T47D (cell line): Measurements from ENCODE around the gene CGNL1.

Source experiments
- DNase-seq, 2 experiments: peaks; one replicate each; pipeline versions ENCODE4 v3.0.0 to v3.0.0-alpha.2; 2011 to 2012; ENCODE audit warnings: low read depth in 1 of 2, low spot score in 1 of 2
- JUND ChIP-seq: IDR thresholded peaks from 2 replicates; pipeline ENCODE4 v1.6.1; 2012; ENCODE audit warnings: low read depth
- in situ Hi-C: cut with HindIII; loops from 2 replicates; pipeline ENCODE4 v1.10.0; 2016; ENCODE audit warnings: low sequenced_read_pairs, low pct_unique_long_range_greater_than_20kb

CGNL1 gene

DNA sequence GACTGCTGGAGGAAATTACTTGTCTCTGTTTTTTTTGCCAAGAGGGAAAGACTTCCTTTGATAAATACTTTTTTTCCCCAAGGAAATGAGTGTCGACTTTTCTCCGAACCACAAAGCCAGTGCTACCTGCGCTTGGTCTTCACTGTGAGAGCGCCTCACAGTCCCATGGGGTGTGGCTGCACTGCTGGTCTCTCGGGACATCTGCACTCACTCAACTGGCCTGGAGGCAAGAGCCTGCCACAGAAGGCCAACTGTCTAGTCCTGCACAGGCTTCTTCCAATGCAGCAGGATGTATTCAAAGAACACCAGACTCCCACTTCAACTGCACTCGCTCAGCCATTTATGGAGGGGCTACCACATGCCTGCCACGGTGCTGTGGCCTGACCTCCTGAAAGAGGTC, 40.6 kb upstream of the CGNL1 start:
- in situ Hi-C loops = no loop called here
- no peak for DNase-seq
- no peak for TF ChIP-seq JUND

DNA sequence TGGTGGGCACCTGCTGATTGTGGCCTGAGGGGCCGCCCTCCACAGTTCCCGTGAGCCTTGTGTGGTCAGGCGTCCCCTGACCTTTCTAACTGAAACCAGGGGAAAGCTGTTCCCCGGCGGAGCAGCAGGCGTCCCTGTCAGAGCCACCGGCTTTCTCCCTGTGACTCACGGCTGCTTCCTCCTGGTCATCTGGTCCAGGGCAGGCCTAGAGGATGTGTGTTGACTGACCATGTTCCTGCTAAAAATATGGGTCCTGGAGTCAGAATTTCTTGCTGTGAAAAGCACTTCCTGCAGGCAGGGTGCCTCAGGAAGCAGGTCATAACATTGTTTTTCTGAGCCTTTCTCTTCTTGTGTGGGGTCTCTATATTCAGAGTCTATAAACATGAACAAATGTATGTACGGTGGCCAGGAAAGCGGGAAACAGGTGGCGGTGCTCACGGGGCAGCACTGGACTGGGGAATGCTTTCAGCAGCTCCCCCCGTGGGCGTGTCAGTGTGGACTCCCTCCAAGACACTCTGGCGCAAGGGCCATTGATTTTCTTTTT, 38.4 kb upstream of the CGNL1 start:
- TF ChIP-seq JUND = no peak
- no peak for DNase-seq
- in situ Hi-C loops = no loop called here

DNA sequence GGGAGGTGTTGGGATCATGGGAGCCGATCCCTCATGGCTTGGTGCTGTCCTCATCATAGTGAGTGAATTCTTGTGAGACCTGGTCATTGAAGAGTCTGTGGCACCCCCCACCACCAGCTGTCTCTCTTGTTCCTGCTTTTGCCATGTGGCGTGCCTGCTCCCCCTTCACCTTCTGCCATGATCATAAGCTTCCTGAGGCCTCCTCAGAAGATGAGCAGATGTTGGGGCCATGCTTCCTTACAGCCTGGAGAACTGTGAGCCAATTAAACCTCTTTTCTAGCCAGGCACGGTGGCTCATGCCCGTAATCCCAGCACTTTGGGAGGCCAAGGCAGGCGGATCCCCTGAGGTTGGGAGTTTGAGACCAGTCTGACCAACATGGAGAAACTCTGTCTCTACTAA, 37.0 kb upstream of the CGNL1 start:
- in situ Hi-C loops = no loop called here
- DNase-seq = no peak
- no peak for TF ChIP-seq JUND

DNA sequence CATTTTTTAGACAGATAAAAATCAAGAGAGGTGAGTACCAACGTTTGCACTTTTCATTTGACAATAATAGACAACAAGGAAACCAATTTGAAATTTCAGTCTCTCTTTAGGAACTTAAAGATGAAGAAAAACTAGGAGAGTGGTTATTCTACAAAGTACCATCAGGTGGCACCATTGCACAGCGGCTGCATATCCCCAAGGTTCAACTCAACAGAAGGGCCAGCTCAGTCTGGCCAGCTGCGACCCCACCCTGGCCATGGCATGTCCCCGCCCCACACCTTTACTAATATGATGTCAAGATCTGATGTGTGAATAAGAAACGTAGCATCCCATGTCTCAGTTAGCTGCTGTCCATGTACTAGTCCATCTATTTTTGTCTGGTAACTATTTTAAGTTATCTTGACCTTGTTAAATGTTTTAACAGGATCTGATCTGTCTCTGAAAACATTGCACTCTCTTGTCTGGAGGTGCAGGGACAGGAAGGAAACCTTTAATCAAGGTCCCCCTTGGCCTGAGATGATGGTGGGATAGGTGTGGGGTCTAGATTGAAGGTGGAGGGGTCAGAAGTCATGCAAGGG, 35.5 kb upstream of the CGNL1 start:
- in situ Hi-C loops = no loop called here
- no peak for TF ChIP-seq JUND
- DNase-seq = peak in 1 of 2 experiments; percentile 64

DNA sequence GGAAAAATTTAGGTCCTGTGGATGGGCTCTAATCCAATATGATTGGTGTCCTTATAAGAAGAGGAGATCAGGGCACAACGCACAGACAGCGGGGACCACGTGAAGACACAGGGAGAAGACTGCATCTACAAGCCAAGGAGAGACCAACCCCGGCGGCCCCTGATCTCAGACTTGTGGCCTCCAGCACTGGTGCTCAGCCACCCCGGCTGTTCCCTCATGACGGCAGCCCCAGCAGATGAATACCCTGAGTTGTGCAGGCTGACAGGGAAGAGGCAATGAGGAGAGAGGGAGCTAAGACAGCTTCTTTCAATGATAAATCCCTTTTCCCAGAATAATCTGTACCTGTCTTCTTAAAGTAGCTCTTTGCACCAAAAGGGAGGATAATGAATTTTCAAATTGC, 33.3 kb upstream of the CGNL1 start:
- no peak for TF ChIP-seq JUND
- in situ Hi-C loops = no loop called here
- DNase-seq = no peak

DNA sequence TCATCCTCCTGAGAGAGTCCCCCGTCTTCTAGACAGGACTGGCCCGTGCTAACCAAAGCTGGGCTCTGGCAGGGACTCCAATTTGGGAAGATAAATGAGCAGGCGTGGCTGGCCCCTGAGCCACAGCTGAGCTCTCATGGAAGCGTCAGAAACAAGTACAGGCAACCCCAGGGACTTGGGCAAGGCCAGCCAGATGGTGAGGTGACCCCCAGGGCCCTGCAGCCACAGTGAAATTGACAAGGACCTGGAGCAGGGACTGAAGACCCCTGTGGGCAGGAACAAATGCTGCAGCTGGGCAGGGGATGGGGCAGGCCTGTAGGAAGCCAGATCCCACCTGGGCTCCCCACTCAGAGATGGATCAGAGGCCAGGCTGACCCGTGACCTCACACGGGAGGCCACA, 32.8 kb upstream of the CGNL1 start:
- in situ Hi-C loops = no loop called here
- no peak for DNase-seq
- TF ChIP-seq JUND = no peak

DNA sequence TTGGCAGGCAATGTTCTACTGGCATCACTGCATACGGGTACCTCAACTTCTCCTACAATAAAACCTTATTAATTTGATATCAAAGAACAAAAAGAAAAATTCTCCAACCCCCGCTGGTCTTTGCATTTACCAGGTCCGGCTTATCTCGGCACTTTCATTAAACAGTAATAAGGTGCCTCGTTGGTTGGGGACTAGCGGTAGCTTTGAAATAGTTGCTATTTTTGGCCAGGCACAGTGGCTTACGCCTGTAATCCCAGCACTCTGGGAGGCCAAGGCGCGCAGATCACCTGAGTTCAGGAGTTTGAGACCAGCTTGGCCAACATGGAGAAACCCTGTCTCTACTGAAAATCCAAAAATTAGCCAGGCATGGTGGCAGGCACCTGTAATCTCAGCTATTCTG, 32.0 kb upstream of the CGNL1 start:
- no peak for DNase-seq
- in situ Hi-C loops = no loop called here
- no peak for TF ChIP-seq JUND

DNA sequence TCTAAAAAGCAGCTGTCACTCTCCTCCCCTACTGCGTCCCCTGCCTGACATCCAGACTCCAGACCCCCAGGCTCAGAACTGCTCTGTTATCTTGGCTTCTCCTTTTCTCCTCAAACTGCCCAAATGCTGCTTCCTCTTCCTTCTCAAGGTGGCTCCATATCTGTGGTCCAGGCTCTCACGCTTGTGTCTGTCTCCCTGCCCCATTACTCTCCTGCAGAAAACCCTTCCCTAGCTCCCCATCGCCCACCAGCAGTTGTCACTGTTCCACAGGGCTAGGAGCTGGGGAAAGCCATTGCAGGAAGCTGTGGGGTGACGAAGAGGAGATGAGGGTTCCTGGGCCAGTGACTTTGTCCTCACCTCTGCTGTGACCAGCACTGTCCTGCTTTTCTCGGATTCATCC, 30.7 kb upstream of the CGNL1 start:
- DNase-seq = peak in 1 of 2 experiments; percentile 43
- TF ChIP-seq JUND = no peak
- in situ Hi-C loops = no loop called here

DNA sequence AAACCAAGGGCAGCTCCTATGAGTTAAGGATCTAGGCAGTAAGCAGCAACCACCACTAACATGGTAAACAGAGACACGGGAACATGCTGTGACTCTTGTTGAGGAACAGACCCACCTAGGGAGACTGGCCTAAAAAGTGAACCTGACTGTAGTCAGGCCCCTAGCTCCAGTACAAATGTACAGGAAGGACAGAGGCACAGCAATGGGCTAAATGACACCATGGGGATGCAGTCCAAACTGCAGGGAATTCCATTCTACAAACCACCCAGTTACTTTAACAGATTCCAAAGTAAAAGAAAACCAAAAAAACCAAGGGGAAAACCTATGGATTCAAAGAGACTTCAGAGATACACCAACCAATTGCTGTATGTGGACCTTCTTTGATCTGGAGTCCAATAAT, 28.2 kb upstream of the CGNL1 start:
- in situ Hi-C loops = no loop called here
- no peak for DNase-seq
- TF ChIP-seq JUND = no peak

DNA sequence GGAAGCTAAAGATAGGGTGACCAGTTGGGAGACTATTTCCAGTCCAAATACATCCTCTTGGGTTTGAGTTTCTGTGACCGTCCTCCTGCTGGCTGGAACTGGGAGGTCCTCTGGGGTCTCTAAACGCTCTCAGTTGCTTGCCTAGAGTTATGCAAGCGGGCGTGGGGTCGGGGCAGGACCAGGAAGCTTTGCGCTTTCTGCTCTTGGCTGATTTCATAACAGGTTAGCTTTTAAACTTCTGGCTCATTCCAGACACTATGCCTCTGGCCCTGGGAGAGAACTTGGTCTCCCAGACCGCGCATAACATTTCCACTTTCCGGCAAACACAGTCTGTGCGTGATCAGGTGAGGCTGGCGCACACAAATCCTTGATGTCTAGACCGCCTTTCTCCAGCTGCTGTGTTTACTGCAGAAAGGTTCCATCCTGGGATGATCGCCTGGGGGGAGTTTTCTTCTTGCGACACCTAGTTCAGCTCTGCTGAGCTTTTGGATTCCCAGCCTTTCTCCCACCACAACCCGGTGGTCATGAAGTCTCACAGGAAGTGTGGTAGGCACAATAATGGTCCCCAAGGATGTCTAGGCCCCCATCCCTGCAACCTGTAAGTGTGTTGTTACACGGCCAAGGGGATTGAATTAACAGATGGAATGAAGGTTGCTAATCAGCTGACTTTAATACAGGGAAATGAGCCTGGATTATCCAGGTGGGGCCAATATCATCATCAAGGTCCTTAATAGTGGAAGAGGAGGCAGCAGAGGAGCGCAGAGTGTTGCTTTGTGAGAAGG, 23.6 kb upstream of the CGNL1 start:
- TF ChIP-seq JUND = no peak
- in situ Hi-C loops = no loop called here
- DNase-seq = no peak

DNA sequence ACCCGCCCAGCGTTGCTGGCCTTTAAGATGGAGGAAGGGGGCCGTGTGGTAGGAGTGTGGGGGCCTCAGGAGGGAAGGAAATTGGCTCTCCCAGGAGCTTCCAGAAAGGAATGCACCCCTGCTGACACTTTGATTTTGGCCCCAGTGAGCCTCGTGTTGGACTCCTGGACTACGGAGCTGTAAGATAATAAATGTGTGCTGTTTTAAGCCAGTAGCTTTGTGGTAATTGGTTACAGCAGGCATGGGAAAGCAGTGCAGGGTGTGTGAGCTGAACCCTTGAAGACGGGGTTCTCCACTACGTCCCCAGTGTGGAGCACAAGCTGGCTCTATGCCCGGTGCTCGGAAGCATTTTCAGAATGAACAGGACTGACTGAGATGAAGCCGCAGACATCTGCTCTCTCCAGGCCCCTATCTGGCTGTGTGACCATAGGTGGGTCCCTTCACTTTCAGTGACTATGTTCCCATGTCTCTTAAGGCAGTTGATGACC, 22.9 kb upstream of the CGNL1 start:
- DNase-seq = no peak
- TF ChIP-seq JUND = no peak
- in situ Hi-C loops = no loop called here

DNA sequence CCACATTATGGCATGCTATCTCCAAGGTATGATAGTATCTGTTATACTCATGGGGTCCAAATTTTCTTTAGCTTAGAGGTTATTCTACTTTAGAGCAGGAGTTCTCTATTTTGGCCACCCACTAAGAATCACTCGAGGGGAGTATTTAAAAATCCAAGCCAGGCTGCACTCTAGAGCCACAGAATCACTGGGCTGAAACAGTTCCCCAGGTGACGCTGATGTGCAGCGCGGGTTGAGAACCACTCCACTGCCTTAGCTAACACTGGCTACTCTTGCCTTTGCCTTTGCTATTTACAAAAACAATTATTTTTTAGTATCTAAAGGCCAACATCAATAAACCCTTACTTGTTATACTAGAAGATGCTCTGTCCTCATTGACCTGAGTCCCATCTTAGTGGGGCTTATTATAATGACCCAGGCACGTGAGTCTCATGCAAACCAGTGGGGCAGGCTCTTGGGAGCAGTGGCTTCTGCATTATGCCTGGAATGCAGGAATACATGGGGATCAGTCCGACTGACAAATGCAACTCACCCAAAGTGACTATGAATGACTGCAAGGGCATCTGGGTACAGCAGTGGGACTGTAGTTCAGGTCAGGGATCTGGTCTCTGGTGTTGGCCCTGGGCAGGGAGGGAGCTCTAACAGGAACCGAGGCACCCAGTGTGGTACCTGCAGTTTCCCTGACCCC, 21.7 kb upstream of the CGNL1 start:
- no peak for TF ChIP-seq JUND
- DNase-seq = no peak
- in situ Hi-C loops = no loop called here

DNA sequence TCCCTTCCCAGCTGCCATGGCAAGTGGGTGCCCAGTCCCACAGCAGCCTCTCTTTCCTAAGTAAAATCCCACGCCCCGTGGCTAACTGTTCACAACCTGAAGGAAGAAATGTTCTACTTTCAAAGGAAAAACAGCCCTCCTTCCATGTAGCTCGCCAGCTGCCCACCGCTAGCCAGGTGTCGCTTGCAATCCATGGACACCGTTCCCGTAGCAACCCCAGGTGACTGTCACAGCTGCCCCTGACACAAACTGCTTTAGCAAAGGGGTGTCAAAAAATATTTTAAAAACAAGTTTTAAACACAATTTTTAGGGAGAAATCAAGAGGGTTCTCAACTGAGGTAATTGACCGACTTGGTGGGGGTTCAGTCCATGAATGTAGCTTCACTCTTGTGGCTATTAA, 21.0 kb upstream of the CGNL1 start:
- no peak for DNase-seq
- no peak for TF ChIP-seq JUND
- in situ Hi-C loops = no loop called here
